IPS-20b (cell line): ENCODE measurements around the gene RERE.

Source experiments
- H3K27ac ChIP-seq: one replicate; pipeline ENCODE4 v1.5.1; 2013; ENCODE audit warnings: low read length
- H3K27me3 ChIP-seq: 2 replicates; pipeline ENCODE4 v1.6.1; 2013; ENCODE audit warnings: mild to moderate bottlenecking, low read length, inconsistent platforms; ENCODE audit not compliant: insufficient read depth
- H3K36me3 ChIP-seq: 2 replicates; pipeline ENCODE4 v1.6.1; 2013; ENCODE audit warnings: low read depth, mild to moderate bottlenecking, inconsistent platforms, low read length, moderate library complexity; ENCODE audit not compliant: insufficient read depth
- H3K4me1 ChIP-seq: 2 replicates; pipeline ENCODE4 v1.6.1; 2013; ENCODE audit warnings: mild to moderate bottlenecking, control low read depth, inconsistent platforms, low read length, moderate library complexity; ENCODE audit not compliant: insufficient read depth
- H3K4me3 ChIP-seq: 2 replicates; pipeline ENCODE4 v1.5.1; 2013; ENCODE audit warnings: mild to moderate bottlenecking, low read length, inconsistent platforms
- H3K9ac ChIP-seq: 2 replicates; pipeline ENCODE4 v1.6.1; 2013; ENCODE audit warnings: low read depth, mild to moderate bottlenecking, inconsistent platforms, low read length, moderate library complexity
- H3K9me3 ChIP-seq: 2 replicates; pipeline ENCODE4 v1.6.1; 2013; ENCODE audit warnings: mild to moderate bottlenecking, low read depth, low read length, inconsistent platforms; ENCODE audit not compliant: insufficient read depth

Gene RERE

DNA sequence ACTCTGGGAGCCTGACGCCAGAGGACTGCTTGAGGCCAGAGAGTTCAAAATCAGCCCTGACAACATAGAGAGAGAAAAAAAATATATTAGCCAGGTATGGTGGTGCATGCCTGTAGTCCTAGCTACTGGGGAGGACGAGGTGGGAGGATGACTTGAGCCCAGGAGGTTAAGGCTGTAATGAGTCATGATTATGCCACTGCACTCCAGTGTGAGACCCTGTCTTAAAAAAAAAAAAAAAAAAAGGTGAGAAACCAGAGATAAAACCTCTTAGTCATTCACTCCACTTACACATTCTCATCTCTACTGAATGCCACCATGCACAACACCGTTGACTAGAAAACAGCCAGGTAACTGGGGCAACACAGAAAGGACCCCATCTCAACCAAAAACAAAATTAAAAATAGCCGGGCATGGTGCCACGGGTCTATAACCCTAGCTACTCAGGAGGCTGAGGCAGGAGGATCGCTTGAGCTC is 321.5 kb downstream of the RERE start:
- no peaks in the 10 kb centered on the region for H3K9me3 ChIP-seq
- no peak overlapping the region for H3K9ac ChIP-seq
- H3K4me1 ChIP-seq = no peaks in the 10 kb centered on the region
- no peaks in the 10 kb centered on the region for H3K27me3 ChIP-seq
- peaks cover 64% of the 10 kb centered on the region for H3K36me3 ChIP-seq
- no peak overlapping the region for H3K27ac ChIP-seq
- no peak overlapping the region for H3K4me3 ChIP-seq

DNA sequence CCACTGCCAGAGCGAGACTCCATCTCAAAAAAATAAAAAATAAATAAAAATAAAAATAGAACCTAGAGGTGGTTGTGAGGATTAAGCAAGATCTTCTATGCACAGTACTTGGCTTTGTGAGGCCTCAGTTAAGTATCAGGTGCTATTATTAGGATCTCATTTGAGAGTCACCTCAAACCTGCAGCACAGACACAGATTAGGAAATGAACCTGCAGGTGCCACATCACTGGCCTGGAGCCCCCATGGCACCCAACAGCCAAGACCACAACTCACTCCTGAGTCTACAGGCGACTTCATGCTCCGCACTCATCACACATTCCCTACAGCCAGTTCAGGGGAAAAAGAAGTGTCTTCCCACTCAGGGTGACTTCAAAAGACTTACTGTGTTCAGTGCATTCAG is 322.8 kb downstream of the RERE start:
- Histone ChIP-seq H3K27ac (no peak overlapping the region), H3K36me3 (peaks cover 64% of the 10 kb centered on the region), H3K4me1 (no peaks in the 10 kb centered on the region), H3K9me3 (no peaks in the 10 kb centered on the region), H3K4me3 (no peak overlapping the region), H3K9ac (no peak overlapping the region), H3K27me3 (no peaks in the 10 kb centered on the region)

DNA sequence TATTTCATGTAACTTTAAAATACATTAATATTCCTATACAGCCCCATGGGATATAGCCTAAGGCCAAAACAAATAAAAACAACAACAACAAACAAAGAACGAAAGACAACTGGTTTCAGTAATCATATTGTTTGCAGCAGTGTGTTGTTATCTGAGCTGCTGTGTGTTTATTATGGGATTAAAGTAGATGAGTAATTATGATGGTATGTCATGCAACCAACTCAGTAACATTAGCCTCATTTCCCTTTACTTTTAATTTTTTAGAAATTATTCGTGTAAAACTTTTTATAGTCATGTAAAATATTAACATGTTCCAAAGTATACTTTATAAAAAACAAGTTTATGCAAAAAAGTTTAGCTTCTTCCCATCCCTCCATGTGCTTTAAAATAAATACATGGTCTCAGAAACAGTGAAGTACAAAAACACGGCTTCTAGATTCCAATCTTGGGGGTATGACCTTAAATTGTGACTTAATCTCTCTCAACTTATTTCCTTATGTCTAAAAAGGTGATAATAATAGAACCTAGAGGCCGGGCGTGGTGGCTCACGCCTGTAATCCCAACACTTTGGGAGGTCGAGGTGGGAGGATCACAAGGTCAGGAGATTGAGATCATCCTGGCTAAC is 323.4 kb downstream of the RERE start:
- Histone ChIP-seq H3K4me3 (no peak overlapping the region), H3K4me1 (no peaks in the 10 kb centered on the region), H3K9ac (no peak overlapping the region), H3K27ac (no peak overlapping the region), H3K36me3 (peaks cover 59% of the 10 kb centered on the region), H3K27me3 (no peaks in the 10 kb centered on the region), H3K9me3 (no peaks in the 10 kb centered on the region)

DNA sequence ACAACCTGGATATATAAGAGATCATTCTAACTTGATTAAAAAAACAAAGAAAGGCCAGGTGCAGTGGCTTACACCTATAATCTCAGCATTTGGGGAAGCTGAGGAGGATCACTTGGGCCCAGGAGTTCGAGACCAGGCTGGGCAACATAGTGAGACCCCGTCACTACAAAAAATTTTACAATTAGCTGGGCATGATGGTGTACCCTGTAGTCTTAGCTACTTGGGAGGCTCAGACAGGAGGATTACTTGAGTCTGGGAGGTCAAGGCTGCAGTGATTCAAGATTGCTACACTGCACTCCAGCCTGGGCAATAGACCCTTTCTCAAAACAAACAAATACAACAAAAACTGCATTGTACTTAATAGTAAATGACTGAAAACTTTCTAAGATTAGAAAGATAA is 330.2 kb downstream of the RERE start:
- H3K27ac ChIP-seq = no peak overlapping the region
- no peak overlapping the region for H3K4me3 ChIP-seq
- no peak overlapping the region for H3K9ac ChIP-seq
- H3K4me1 ChIP-seq = peaks cover 5% of the 10 kb centered on the region; the same call in 1 of the 2 replicates
- H3K27me3 ChIP-seq = no peaks in the 10 kb centered on the region
- no peaks in the 10 kb centered on the region for H3K9me3 ChIP-seq
- H3K36me3 ChIP-seq = peaks cover 10% of the 10 kb centered on the region

DNA sequence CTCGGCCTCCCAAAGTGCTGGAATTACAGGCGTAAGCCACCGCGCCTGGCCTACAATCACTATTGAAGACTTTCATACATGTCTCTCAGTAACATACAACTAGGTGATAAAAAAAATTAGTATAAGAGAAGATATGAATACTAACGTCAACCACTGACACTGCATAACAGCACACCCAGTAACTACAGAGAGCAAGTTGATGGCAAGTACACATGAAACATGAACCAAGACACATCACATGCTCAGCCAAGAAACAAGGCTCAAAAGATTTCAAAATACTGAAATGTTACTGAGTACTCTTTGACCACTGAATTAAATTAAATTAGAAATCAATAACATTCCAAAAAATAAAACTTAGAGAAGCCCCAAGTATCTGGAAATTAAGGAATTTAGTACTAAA is 331.4 kb downstream of the RERE start:
- H3K9ac ChIP-seq = no peak overlapping the region
- H3K27me3 ChIP-seq = no peaks in the 10 kb centered on the region
- H3K36me3 ChIP-seq = peaks cover 5% of the 10 kb centered on the region; the same call in 1 of the 2 replicates
- no peaks in the 10 kb centered on the region for H3K9me3 ChIP-seq
- no peak overlapping the region for H3K27ac ChIP-seq
- H3K4me3 ChIP-seq = no peak overlapping the region
- peaks cover 5% of the 10 kb centered on the region; the same call in 1 of the 2 replicates for H3K4me1 ChIP-seq

DNA sequence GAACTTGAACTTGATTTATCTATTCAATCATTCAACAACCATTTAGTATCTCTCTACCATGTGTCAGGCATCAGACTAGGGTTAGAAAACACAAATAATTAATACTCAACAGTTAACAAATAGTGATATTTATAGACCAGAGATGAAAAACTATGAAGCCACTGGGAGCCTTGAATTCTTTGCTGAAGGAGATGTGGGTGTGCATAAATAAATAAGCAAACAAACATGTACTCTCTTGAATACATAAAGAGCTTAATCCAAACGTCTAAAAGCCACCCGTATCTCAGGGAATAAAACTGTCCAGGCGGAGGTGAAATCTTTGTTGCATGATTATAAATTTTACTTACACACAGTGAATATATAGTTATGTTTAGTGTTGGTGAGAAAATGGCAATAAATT is 333.9 kb downstream of the RERE start:
- no peak overlapping the region for H3K4me3 ChIP-seq
- peaks cover 5% of the 10 kb centered on the region; the same call in 1 of the 2 replicates for H3K36me3 ChIP-seq
- H3K4me1 ChIP-seq = peaks cover 5% of the 10 kb centered on the region; the same call in 1 of the 2 replicates
- H3K27me3 ChIP-seq = no peaks in the 10 kb centered on the region
- no peak overlapping the region for H3K27ac ChIP-seq
- H3K9me3 ChIP-seq = no peaks in the 10 kb centered on the region
- no peak overlapping the region for H3K9ac ChIP-seq

DNA sequence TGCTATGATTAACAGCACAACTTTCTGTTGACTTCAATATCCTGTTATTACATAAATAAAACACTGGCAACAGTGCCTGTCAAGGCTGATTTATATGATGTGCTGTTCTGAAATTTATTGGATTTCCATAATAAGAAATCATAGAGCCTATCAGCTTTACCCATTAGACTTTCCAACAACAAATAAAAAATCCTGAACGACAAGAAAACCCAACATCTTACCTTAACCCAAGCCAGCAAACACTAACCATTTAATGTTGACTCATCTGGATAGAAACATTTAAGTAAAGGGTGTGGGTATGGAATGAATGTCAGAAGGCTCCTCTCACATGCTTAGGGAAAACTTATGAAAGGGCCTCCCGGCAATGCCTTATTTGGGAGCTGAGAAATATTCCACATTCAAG is 334.5 kb downstream of the RERE start:
- Histone ChIP-seq H3K27me3 (no peaks in the 10 kb centered on the region), H3K36me3 (peaks cover 5% of the 10 kb centered on the region; the same call in 1 of the 2 replicates), H3K4me1 (peaks cover 12% of the 10 kb centered on the region; the same call in 1 of the 2 replicates), H3K4me3 (no peak overlapping the region), H3K27ac (no peak overlapping the region), H3K9ac (no peak overlapping the region), H3K9me3 (no peaks in the 10 kb centered on the region)

DNA sequence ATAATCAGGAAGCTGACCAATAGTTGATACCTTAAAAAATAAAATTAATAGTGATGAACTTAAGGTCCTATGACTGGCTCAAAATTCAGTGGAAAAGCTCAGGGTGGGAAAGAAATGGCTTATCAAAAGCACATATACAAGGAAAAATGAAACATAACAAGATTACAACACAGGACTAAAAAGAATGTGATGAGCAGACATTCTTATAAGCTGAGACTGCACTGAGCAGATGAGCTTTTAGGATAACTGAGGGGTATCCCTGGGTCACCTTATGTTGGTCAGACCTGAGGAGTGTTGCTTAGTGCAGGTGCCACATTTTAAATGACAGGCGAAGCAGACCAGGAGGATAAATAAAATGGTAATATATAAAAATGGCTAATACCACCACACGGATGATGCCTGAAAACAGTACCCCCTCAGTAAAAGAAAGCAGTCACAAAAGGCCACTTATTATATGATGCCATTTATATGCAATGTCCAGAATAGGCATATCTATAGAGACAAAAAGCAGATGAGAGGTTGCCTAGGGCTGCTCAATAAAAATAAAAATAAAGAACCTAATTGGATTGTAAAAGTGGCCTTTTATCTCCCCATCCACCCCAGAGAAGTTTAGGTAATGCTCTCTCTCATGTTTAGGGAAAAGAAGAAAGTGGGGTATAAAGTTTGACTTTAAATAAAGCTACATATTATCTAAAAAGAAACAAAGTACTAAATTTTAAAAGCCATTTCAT is 335.6 kb downstream of the RERE start:
- no peak overlapping the region for H3K4me3 ChIP-seq
- H3K36me3 ChIP-seq = peaks cover 5% of the 10 kb centered on the region; the same call in 1 of the 2 replicates
- H3K4me1 ChIP-seq = peaks cover 13% of the 10 kb centered on the region; the same call in 1 of the 2 replicates
- no peak overlapping the region for H3K9ac ChIP-seq
- H3K27ac ChIP-seq = no peak overlapping the region
- no peaks in the 10 kb centered on the region for H3K27me3 ChIP-seq
- no peaks in the 10 kb centered on the region for H3K9me3 ChIP-seq

DNA sequence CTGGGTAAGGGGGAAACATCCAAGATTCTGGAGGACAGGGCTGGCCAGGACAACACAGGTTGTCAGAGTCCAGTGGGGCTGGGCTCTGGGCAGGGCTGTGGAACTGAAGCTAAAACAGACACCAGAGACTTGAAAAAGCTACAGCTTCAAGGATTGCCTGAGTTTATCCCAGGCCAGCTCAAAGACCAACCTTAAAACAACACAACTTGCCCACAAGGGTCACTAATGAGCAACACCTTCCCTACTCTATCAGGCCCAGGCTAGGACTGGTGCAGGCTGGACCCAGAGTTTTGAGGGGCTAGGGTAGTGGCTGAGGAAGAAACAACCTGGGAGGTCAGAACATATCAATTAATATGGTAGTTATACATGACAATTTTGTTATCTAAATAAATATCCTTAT is 338.9 kb downstream of the RERE start:
- Histone ChIP-seq H3K36me3 (no peaks in the 10 kb centered on the region), H3K9me3 (no peaks in the 10 kb centered on the region), H3K27ac (no peak overlapping the region), H3K27me3 (no peaks in the 10 kb centered on the region), H3K9ac (no peak overlapping the region), H3K4me3 (no peak overlapping the region), H3K4me1 (peaks cover 22% of the 10 kb centered on the region; the same call in 1 of the 2 replicates)

DNA sequence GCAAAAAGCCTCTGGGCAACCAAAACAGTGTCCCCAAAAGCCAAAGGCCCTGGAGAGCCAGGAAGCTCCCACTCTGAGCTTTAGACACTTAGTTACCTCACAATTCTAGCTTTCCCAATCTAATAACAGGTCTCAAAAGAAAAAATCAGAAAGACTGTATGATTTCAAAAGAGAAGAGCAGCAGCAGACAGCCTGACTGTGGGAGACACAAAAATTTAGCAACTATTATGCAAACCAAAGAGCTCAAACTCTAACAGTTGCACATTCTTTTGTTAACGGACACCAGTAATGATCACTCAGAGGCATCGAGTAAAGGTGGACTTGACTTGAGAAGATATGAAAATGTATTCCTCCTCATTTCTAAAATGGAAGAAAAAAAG is 339.5 kb downstream of the RERE start:
- H3K27me3 ChIP-seq = no peaks in the 10 kb centered on the region
- no peaks in the 10 kb centered on the region for H3K9me3 ChIP-seq
- peaks cover 25% of the 10 kb centered on the region for H3K4me1 ChIP-seq
- no peaks in the 10 kb centered on the region for H3K36me3 ChIP-seq
- no peak overlapping the region for H3K4me3 ChIP-seq
- no peak overlapping the region for H3K9ac ChIP-seq
- H3K27ac ChIP-seq = peak overlapping the region; percentile 38

DNA sequence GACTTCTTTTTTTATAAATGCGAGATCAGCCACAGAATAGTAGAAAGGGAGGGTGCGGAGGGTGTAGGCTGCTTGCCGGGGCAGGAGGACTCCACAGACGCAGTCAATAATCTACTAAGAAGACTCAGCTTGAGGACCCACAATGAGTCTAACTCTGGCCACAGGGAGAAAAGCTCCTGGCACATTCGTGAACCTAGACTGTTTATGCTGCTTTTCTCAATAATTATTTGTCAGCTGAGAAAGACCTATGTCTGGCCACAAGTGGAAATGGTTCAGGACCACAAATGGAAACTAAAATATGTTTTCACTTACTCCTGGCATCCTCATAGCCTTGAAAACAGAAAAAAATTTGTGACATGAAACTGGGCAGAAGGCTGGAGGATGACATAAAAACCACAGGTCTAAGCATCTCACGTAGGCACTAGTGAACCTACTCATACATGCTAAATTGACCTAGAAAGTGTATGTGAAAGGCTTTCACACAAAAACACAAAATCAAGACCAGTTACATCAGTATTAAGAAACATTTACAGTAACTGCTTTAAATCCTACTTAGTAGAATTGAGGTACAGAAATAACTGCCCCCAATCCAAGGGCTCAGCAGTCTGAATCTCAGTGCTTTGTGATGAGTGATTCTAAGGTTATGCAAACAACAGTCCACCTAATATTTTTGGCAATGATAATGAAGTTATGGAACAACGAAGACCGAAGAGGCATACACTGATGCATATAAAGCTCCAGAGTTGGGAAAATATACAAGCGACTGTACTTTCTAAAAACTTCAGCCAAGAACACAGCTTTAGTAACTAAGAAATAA is 340.1 kb downstream of the RERE start:
- peaks cover 27% of the 10 kb centered on the region for H3K4me1 ChIP-seq
- H3K27ac ChIP-seq = peak overlapping the region; percentile 38

More for the DNA sequence above, 340.1 kb downstream of the RERE start:
- Histone ChIP-seq H3K9ac (no peak overlapping the region), H3K36me3 (no peaks in the 10 kb centered on the region), H3K27me3 (no peaks in the 10 kb centered on the region), H3K4me3 (no peak overlapping the region), H3K9me3 (no peaks in the 10 kb centered on the region)
